Measurements from ENCODE around the gene CES4A. TPM values are rescaled to one million over a fixed set of nuclear protein-coding genes. Genes with fewer than 3 reads are reported as not detected.

The CES4A gene
- polyA plus RNA-seq (2011; rRNA removed) (3.6 and 4.5 TPM in 2 replicates), polyA minus RNA-seq (2011; rRNA and poly(A)+ RNA removed) (1.5 and 1.6 TPM in 2 replicates)

GRCh38 chr16:66988197-66988788, at the start of gene CES4A:
CES4A (plus strand) TSS chr16:66988589; CDS start chr16:66988773, 184 bp downstream.
- DNase-seq (ENCODE audit: low read depth): no peak
- CTCF ChIA-PET: interaction anchor here (0.8 to 5.2 kb wide), 5 partner anchors 10 to 197 kb away, joined by 3 to 26 read pairs (median 4); no protein-coding TSS in a partner anchor

DNA sequence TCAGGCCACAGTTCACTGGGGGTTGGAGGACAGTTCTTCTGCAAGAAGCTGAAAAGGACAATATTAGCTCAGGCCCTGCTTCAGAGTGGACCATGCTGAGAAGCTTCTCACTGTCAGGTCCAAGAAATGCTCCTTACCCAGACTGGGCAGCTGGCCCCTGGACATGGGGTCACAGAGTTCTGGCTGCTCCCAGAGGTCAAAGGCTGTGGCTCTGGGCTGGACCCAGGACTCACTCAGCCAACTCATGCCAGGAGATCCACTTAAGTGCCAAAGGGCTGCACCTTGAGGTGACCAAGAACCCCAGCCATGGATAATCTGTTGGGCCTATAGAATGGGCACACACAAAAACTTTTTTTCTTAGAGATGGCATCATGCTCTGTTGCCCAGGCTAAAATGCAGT, 49.0 kb upstream of the CES4A start:
- no peak overlapping the region for H3K4me3 ChIP-seq (ENCODE audit: low read depth, low read length)
- CTCF ChIA-PET: interaction anchor here (1.0 to 1.2 kb wide), 3 partner anchors 11 to 44 kb away, joined by 3 read pairs; no protein-coding TSS in a partner anchor
- no peaks in the 10 kb centered on the region for H3K27me3 ChIP-seq (ENCODE audit: control insufficient read depth, insufficient read depth, low read length)
- POLR2A ChIA-PET: no interaction called here
- DNase-seq (ENCODE audit: low read depth): no peak
- peaks cover 37% of the 10 kb centered on the region for H3K36me3 ChIP-seq (ENCODE audit: control insufficient read depth, insufficient read depth, low read length)
- no peak for TF ChIP-seq CTCF (IDR thresholded peaks at IDR 0.05; ENCODE audit: insufficient read depth, low read depth, low read length)

More at GRCh38 chr16:66988197-66988788, at the start of gene CES4A:
- POLR2A ChIA-PET: no interaction called here
- TF ChIP-seq CTCF (IDR thresholded peaks at IDR 0.05; ENCODE audit: insufficient read depth, low read depth, low read length): no peak
- Histone ChIP-seq H3K27me3 (ENCODE audit: control insufficient read depth, insufficient read depth, low read length) (no peaks in the 10 kb centered on the region), H3K4me3 (ENCODE audit: low read depth, low read length) (no peak within 1 kb of the TSS), H3K36me3 (ENCODE audit: control insufficient read depth, insufficient read depth, low read length) (no peaks in the 10 kb centered on the region)

- CTCF ChIA-PET: interaction anchor here (1.2 kb wide), 1 partner anchor 14 kb away, joined by 3 read pairs; no protein-coding TSS in a partner anchor
These were observed 48.2 kb upstream of the CES4A start for GRCh38 chr16:66940236-66940635.

DNA sequence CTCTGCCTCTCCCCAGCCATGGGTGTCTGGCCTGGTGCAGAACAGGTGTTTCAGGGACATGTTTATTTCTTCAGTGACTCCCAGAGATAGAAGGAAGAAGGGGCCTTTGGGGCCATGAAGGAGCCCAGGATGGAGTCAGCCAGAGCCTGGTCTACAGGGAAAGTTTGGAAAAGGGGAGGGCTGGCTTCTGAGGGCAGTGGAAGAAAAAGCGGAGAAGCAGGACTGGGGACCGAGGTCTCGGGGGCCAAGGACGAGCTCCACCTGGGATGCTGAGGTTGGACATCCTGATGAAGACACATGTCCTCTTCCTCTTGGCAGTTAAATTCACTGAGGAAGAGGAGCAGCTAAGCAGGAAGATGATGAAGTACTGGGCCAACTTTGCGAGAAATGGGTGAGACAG, 45.4 kb upstream of the CES4A start:
- DNase-seq (ENCODE audit: low read depth): no peak
- Histone ChIP-seq H3K36me3 (ENCODE audit: control insufficient read depth, insufficient read depth, low read length) (peaks cover 31% of the 10 kb centered on the region), H3K4me3 (ENCODE audit: low read depth, low read length) (no peak overlapping the region), H3K27me3 (ENCODE audit: control insufficient read depth, insufficient read depth, low read length) (no peaks in the 10 kb centered on the region)
- CTCF ChIA-PET: interaction anchor here (0.8 to 1.8 kb wide), 6 partner anchors 16 to 212 kb away, joined by 3 to 10 read pairs (median 5); no protein-coding TSS in a partner anchor
- TF ChIP-seq CTCF (IDR thresholded peaks at IDR 0.05; ENCODE audit: insufficient read depth, low read depth, low read length): no peak
- POLR2A ChIA-PET: no interaction called here

More at GRCh38 chr16:66940236-66940635, 48.2 kb upstream of the CES4A start:
- Histone ChIP-seq H3K4me3 (ENCODE audit: low read depth, low read length) (no peak overlapping the region), H3K27me3 (ENCODE audit: control insufficient read depth, insufficient read depth, low read length) (no peaks in the 10 kb centered on the region), H3K36me3 (ENCODE audit: control insufficient read depth, insufficient read depth, low read length) (peaks cover 37% of the 10 kb centered on the region)
- no peak for DNase-seq (ENCODE audit: low read depth)
- POLR2A ChIA-PET: no interaction called here
- TF ChIP-seq CTCF (IDR thresholded peaks at IDR 0.05; ENCODE audit: insufficient read depth, low read depth, low read length): no peak

GRCh38 chr16:66943426-66944053, 44.8 kb upstream of the CES4A start:
- POLR2A ChIA-PET: no interaction called here
- H3K36me3 ChIP-seq (ENCODE audit: control insufficient read depth, insufficient read depth, low read length): peaks cover 30% of the 10 kb centered on the region

More at GRCh38 chr16:66943426-66944053, 44.8 kb upstream of the CES4A start:
- Histone ChIP-seq H3K4me3 (ENCODE audit: low read depth, low read length) (no peak overlapping the region), H3K27me3 (ENCODE audit: control insufficient read depth, insufficient read depth, low read length) (peaks cover 1% of the 10 kb centered on the region; the same call in 1 of the 2 replicates)
- CTCF ChIA-PET: interaction anchor here (0.8 to 3.3 kb wide), 7 partner anchors 17 to 212 kb away, joined by 3 to 26 read pairs (median 5); no protein-coding TSS in a partner anchor
- TF ChIP-seq CTCF (IDR thresholded peaks at IDR 0.05; ENCODE audit: insufficient read depth, low read depth, low read length): no peak
- DNase-seq (ENCODE audit: low read depth): no peak
